Nephron (organoid): ENCODE data around the gene TNC.
A peak's percentile ranks its signal among the peaks of the same experiment; 100 is the strongest.
"Not testable (repeated sequence)": the region's sequence is repeated elsewhere in the genome, so short reads cannot be mapped to it uniquely, and the experiment has no call there.

Experiments used
- H3K27ac Mint-ChIP-seq, 3 experiments: 2 replicates each; pipeline ENCODE4 v1.8.0; 2020; ENCODE audit warnings: mixed read lengths in 3 of 3, mild to moderate bottlenecking in 2 of 3, moderate library complexity in 1 of 3
- H3K27me3 Mint-ChIP-seq: 2 replicates; pipeline ENCODE4 v1.8.0; 2021; ENCODE audit warnings: low read depth, mild to moderate bottlenecking, moderate library complexity, mixed read lengths
- H3K36me3 Mint-ChIP-seq: 2 replicates; pipeline ENCODE4 v1.8.0; 2020; ENCODE audit warnings: low read depth, mixed read lengths
- H3K4me1 Mint-ChIP-seq: 2 replicates; pipeline ENCODE4 v1.8.0; 2020; ENCODE audit warnings: mixed read lengths
- H3K4me3 Mint-ChIP-seq, 3 experiments: 2 replicates each; pipeline ENCODE4 v1.8.0; 2020; ENCODE audit warnings: mild to moderate bottlenecking in 3 of 3, mixed read lengths in 3 of 3, moderate library complexity in 2 of 3
- H3K9me3 Mint-ChIP-seq: 2 replicates; pipeline ENCODE4 v1.8.0; 2020; ENCODE audit warnings: mixed read lengths
- TF ChIP-seq, protein P1 (sequence below), 3 experiments: fragments of 200-600 bp; sonication (generic); IDR thresholded peaks; one replicate each; pipeline ENCODE4 v1.5.0; 2021; ENCODE audit warnings: antibody characterized with exemption in 3 of 3; ENCODE audit not compliant: unreplicated experiment in 3 of 3

Gene TNC

DNA sequence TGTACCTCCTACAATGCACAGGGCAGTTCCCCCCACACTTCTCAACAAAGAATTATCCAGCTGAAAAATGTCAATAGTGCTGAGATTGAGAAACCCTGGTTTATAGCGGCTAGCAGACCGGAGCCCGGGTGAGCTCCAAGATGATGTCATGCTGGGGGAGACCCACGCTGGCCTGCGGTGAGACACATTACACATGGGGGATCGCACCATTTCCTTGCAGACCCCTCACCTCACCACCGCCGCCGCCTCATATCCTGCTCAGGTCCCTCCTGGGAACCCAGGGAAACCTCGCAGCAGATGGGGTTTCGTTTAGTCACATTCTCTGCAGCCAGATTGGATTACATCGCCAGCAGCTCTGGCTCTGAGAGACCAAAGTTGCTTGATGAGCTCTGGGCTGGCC lies 14.7 kb upstream of the TNC start:
- H3K27ac Mint-ChIP-seq: peak overlapping the region in 2 of 3 experiments; percentile 53 to 55
- no peaks in the 10 kb centered on the region for H3K9me3 Mint-ChIP-seq
- TF ChIP-seq, protein P1, sequence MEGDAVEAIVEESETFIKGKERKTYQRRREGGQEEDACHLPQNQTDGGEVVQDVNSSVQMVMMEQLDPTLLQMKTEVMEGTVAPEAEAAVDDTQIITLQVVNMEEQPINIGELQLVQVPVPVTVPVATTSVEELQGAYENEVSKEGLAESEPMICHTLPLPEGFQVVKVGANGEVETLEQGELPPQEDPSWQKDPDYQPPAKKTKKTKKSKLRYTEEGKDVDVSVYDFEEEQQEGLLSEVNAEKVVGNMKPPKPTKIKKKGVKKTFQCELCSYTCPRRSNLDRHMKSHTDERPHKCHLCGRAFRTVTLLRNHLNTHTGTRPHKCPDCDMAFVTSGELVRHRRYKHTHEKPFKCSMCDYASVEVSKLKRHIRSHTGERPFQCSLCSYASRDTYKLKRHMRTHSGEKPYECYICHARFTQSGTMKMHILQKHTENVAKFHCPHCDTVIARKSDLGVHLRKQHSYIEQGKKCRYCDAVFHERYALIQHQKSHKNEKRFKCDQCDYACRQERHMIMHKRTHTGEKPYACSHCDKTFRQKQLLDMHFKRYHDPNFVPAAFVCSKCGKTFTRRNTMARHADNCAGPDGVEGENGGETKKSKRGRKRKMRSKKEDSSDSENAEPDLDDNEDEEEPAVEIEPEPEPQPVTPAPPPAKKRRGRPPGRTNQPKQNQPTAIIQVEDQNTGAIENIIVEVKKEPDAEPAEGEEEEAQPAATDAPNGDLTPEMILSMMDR (IDR thresholded peaks at IDR 0.05; ENCODE audit: unreplicated experiment in 3 of 3): no peak
- H3K4me1 Mint-ChIP-seq: peaks cover 49% of the 10 kb centered on the region
- H3K27me3 Mint-ChIP-seq: no peaks in the 10 kb centered on the region
- H3K4me3 Mint-ChIP-seq: peak overlapping the region in 2 of 3 experiments; percentile 3 to 7
- H3K36me3 Mint-ChIP-seq: no peaks in the 10 kb centered on the region

DNA sequence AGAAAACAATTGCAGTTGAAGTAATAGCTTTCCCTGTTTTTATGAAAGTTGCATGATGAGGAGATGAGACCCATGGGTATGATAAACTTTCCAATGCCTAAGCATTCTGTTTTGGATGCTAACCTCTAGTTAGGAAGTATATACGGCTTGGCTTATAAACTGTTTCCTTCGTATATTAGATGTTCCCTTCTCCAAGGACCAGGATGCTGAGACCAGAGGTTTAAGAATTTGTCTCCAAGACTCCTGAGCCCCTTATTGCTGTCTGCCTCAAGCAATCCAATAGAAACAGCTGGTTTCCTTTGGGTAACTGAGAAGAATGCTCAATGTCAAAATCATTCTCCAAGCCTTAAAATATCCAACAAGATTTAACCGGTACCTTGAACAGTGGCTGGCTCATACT lies 12.2 kb upstream of the TNC start:
- Mint-ChIP-seq H3K4me3 (no peak overlapping the region), H3K9me3 (peaks cover 3% of the 10 kb centered on the region), H3K27ac (no peak overlapping the region), H3K27me3 (no peaks in the 10 kb centered on the region), H3K36me3 (peaks cover 2% of the 10 kb centered on the region), H3K4me1 (peaks cover 42% of the 10 kb centered on the region)
- TF ChIP-seq, protein P1 (IDR thresholded peaks at IDR 0.05; ENCODE audit: unreplicated experiment in 3 of 3): no peak

- H3K36me3 Mint-ChIP-seq, H3K9me3 Mint-ChIP-seq, H3K27me3 Mint-ChIP-seq, H3K4me3 Mint-ChIP-seq, H3K27ac Mint-ChIP-seq: not testable (repeated sequence)
- peaks cover 37% of the 10 kb centered on the region for H3K4me1 Mint-ChIP-seq
Observed at GRCh38 chr9:115128726-115129125, 10.8 kb upstream of the TNC start.

DNA sequence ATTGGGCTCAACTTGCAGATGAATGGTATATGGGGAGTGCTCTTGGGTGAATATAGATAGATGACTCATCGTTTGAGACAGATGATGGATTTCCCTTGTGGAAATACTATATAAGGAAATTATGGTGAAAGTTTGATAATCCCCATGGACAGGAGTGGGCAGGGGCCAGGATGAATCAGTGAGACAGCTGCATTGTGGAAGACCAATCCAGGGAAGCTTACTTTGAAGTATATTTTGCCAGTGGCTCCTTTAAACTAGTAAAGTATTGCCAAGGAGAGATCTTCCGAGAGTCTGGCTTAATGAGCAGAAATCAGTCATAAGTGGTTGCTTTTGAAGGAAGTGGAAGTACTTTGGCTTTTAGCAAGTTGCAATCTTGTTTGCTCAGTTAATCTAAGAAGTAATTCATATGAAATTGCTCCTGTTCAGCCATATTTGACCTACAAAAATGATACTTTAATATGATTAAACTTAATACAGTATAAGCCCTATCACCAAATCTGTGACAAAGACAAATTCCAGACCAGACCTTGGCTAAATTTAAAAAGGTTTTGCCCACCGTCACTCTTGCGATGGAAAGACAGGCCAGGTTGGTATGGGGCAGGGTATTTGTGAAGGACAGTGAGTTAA lies 9.3 kb upstream of the TNC start:
- TF ChIP-seq, protein P1 (IDR thresholded peaks at IDR 0.05; ENCODE audit: unreplicated experiment in 3 of 3): no peak
- Mint-ChIP-seq H3K27me3 (peaks cover 3% of the 10 kb centered on the region), H3K36me3 (peaks cover 3% of the 10 kb centered on the region), H3K27ac (peak overlapping the region; percentile 4 to 34 (median 33)), H3K4me1 (peaks cover 32% of the 10 kb centered on the region), H3K4me3 (no peak overlapping the region), H3K9me3 (peaks cover 5% of the 10 kb centered on the region)

DNA sequence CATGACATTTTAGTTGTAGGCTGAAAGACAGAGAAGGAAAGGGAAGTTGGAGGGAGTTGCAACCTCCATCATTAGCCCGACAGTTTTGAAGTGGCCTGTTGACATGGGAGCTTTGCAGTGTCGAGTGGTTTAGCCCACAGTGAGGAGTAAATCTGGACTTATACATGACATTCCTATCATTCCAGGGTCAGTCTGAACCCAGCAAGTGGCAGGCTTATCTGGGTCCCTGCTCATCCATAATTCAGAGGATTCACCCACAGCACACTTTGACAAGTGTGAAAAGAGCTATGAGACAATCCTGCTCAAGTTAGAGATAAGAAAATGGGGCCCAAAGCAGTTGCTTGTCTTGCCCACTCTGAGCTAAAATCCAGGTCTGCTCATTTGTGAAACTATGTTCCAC lies 8.4 kb upstream of the TNC start:
- peaks cover 3% of the 10 kb centered on the region for H3K36me3 Mint-ChIP-seq
- TF ChIP-seq, protein P1 (IDR thresholded peaks at IDR 0.05; ENCODE audit: unreplicated experiment in 3 of 3): no peak

DNA sequence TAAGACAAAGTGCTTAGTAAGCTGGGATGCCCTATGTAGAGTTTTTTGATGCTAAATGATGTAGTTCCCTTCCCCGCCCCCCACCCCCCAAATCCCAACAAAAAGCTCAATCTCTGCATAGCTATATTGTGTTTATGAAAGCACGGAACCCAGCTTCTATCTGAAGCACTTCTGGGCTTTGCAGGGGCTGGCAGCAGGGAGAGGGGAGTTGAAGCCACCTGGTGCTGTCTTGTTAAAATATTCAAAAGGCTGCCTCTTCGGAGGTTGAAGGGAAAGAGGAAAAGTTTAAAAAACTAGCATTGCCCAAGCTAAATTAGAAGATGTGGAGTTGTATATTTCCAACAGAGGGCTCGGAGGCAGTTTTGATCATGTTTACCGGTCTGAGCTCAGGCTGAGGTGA lies 5.0 kb upstream of the TNC start:
- peaks cover 5% of the 10 kb centered on the region for H3K9me3 Mint-ChIP-seq
- H3K36me3 Mint-ChIP-seq: peaks cover 3% of the 10 kb centered on the region
- H3K4me3 Mint-ChIP-seq: no peak overlapping the region
- TF ChIP-seq, protein P1 (IDR thresholded peaks at IDR 0.05; ENCODE audit: unreplicated experiment in 3 of 3): no peak
- H3K27ac Mint-ChIP-seq: peak overlapping the region in 1 of 3 experiments; percentile 18
- peaks cover 43% of the 10 kb centered on the region for H3K4me1 Mint-ChIP-seq
- peaks cover 15% of the 10 kb centered on the region for H3K27me3 Mint-ChIP-seq

More for the DNA sequence above, 8.4 kb upstream of the TNC start:
- Mint-ChIP-seq H3K27ac (no peak overlapping the region), H3K27me3 (peaks cover 3% of the 10 kb centered on the region), H3K4me3 (no peak overlapping the region), H3K9me3 (peaks cover 5% of the 10 kb centered on the region), H3K4me1 (peaks cover 26% of the 10 kb centered on the region)
